Measurements from ENCODE around the gene ZBTB40.

- TF ChIP-seq CTCF (IDR thresholded peaks at IDR 0.05 in 2 of 3, conservative IDR thresholded peaks at IDR 0.05 in 1 of 3; ENCODE audit: borderline replicate concordance in 1 of 3, insufficient read depth in 1 of 3, low read depth in 2 of 3, low read length in 2 of 3) (no peak), POLR2A (IDR thresholded peaks at IDR 0.05; ENCODE audit: borderline replicate concordance, extremely low read depth, insufficient read depth, insufficient read length) (no peak), YY1 (IDR thresholded peaks at IDR 0.05; ENCODE audit: extremely low read depth, insufficient replicate concordance, low read depth, low read length) (no peak), CBX3 (IDR thresholded peaks at IDR 0.05; ENCODE audit: low read depth) (no peak), ELF1 (IDR thresholded peaks at IDR 0.05; ENCODE audit: borderline replicate concordance, low read depth) (no peak), MAX (IDR thresholded peaks at IDR 0.05) (no peak), ZNF274 (IDR thresholded peaks at IDR 0.05; ENCODE audit: low read depth, low read length) (no peak), EZH2 (IDR thresholded peaks at IDR 0.05) (no peak)
Observed at GRCh38 chr1:22551591-22551990, 99.9 kb downstream of the ZBTB40 start.

Measured in HCT116 (cell line).